IPS-11a (cell line): Measurements from ENCODE around the gene ACSL3.
"Not testable (repeated sequence)": the region's sequence is repeated elsewhere in the genome, so short reads cannot be mapped to it uniquely, and the experiment has no call there.

ENCODE experiments used
- H3K4me3 ChIP-seq: one replicate; pipeline ENCODE4 v1.5.1; 2013; ENCODE audit warnings: low read depth, low read length, control low read depth

Gene ACSL3

DNA sequence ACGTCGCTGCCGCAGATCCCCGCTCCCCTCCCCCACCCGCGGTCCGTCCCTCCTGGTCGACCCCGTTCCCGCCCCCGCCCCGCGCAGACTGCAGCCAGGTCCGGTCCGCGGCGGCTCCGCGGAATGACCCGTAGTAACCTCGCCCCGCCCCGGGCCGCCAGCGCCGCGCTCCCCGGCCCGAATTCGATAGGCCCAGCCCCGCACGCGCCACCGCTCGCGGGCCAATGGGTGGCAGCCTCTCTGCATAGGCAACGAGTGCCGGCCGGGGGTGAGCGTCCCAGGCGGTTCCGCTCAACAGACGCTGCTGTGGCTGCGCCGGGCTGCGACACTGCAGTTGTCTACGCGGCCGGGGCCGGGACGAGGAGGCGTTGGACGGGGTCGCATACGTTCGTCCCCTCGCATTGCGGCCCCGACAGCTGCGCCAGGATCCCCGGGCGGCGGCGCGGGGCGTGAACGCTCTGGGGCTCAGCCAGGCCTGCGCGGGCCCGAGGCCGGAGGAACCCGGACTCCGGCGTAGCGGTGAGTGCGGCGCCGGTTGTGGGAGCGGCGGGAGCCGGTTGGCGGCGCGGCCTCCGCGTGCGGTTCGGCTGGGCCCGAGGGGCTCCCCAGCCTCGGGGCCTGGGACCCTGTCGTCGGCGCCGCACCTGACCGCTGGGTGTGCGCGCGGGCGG lies at the start of gene ACSL3:
TSS of gene ACSL3 (plus strand) at position 297 of the 671 bp plus-strand sequence. CDS start 47,737 bp downstream, outside the sequence.
- H3K4me3 ChIP-seq, result peak within 1 kb of the TSS; percentile 86

GRCh38 chr2:222811828-222812227 lies 49.0 kb upstream of the ACSL3 start:
- H3K4me3 ChIP-seq, result no peak overlapping the region

DNA sequence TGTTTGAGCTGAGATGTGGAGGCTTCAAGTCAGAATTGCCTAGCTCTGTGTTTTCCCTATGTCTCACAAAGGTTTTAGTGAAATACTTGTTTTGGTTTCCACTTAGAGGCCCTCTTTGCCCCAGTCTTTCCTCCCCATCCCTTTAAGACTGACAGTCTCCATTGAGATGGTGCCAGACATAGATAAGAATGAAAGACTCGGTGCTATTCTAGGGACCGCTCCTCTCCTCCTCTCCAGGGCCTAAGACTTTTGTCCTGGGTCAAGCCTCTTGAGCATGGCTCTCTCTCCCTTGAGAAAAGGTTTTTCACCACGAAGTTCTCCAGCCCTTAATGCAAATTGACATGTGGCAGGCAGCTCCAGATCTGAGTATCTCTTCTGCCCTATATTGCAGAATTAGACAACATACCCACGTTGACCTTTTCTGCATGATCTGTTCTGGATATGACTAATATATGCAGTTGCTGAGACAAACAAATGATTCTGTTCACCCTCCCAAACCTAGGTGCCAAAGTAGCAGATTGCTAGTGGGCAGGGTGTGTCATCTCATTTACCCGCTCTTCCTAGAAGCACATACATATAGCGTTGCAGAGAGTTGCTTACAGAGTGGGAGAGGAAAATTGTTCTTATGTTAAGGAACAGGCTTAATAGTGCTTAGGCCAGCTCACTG lies 47.5 kb upstream of the ACSL3 start:
- H3K4me3 ChIP-seq, result no peak overlapping the region

DNA sequence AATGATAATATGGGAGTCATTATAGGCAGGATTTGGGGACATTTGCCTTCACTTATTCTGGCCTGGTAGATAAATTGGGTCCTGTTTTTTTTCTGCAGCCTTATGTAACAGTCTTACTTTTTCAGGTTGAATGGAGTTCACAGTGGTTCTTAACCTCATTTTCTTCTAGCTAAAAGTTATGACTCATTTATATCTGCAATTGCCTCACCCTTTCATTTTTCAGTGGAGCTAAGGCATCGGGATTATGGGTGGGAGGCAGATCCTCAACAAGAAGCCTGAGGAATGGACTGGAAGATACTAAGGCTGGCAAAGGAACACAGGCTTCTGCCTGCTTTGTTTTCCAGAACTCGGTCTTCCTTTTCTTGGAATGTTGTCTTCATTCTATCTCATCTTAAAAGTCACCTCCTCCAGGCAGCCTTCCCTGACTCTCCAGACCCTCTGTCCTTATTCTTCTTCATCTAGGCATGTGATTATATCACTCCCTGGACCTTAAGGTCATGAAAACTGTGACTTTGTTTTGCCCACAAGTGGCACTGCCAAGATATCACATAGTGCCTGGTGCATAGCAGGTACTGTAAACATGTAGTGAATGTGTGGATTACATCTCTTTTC lies 41.0 kb upstream of the ACSL3 start:
- no peak overlapping the region for H3K4me3 ChIP-seq

DNA sequence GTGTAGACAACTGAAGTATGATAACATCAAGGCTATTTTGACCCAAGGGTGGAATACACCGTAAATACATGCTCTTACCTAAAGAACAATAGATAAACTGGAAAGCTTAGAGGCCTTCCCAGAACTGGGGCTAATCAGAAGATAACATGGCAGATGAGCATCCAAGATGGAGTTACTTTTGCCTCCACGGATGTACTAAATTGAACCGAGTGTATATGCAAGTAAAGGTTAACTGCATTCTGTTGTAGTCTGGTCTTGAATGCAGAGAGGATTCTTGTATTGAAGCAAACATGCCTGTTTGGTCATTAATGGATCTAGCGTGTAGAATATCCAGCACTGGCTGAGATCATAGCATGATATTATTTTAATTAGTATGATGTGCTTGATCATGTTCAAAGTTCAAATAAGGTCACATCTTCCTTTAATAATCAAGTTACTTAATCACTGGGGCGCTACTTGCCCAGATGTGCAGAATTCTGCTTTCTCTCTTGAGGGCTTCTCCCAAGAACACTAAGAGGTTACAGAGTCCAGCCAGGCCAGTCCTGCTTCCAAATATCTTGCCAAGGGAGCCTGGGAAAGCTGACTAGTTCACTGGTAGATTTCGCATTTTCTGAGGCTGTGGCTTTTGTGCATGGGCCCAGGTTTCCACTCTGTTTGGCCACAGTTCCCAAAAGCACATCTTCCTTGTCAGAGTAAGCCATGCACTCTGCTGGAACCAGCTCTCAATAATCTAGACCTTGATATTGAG lies 37.5 kb upstream of the ACSL3 start:
- no peak overlapping the region for H3K4me3 ChIP-seq

GRCh38 chr2:222825031-222825430 lies 35.8 kb upstream of the ACSL3 start:
- H3K4me3 ChIP-seq, result no peak overlapping the region

- no peak overlapping the region for H3K4me3 ChIP-seq
These were observed 33.4 kb upstream of the ACSL3 start for GRCh38 chr2:222827417-222827816.

DNA sequence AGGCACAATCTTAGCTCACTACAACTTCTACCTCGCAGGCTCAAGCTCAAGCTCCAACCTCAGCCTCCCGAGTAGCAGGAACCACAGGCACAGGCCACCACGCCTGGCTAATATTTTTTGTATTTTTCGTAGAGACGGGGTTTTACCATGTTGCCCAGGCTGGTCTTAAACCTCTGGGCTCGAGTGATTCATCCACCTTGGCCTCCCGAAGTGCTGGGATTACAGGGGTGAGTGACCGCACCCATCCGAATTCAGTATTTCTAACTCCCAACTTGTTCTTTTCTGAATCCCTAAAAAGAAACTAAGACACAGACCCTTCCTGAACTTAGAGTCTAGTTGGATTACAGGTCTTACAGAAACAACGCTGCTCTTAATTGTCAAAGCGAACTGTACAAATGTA lies 32.3 kb upstream of the ACSL3 start:
- no peak overlapping the region for H3K4me3 ChIP-seq

GRCh38 chr2:222830164-222830563 lies 30.7 kb upstream of the ACSL3 start:
- H3K4me3 ChIP-seq, result no peak overlapping the region

DNA sequence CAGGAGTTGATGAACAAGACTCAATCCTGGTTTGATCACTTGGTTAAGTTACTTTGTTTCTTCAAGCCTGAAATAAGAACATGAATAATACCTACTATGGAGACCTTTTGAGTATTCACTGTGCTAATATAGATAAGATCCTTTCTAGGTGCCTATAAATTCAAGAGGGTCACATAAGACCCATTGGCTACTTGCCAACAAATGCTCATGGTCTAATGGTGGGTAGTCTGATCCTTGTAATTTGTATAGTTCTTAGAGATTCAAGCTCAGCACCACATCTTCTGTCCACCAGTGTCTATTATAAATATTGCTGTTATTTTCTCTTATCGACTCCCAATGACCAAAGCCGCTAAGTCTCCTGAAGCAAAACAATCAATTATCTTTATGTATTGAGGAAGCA lies 27.4 kb upstream of the ACSL3 start:
- no peak overlapping the region for H3K4me3 ChIP-seq

GRCh38 chr2:222835143-222835822 lies 25.6 kb upstream of the ACSL3 start:
- H3K4me3 ChIP-seq, result no peak overlapping the region

GRCh38 chr2:222835823-222836151 lies 25.0 kb upstream of the ACSL3 start:
- no peak overlapping the region for H3K4me3 ChIP-seq

- H3K4me3 ChIP-seq, result no peak overlapping the region
These were observed 23.2 kb upstream of the ACSL3 start for GRCh38 chr2:222837643-222838056.

DNA sequence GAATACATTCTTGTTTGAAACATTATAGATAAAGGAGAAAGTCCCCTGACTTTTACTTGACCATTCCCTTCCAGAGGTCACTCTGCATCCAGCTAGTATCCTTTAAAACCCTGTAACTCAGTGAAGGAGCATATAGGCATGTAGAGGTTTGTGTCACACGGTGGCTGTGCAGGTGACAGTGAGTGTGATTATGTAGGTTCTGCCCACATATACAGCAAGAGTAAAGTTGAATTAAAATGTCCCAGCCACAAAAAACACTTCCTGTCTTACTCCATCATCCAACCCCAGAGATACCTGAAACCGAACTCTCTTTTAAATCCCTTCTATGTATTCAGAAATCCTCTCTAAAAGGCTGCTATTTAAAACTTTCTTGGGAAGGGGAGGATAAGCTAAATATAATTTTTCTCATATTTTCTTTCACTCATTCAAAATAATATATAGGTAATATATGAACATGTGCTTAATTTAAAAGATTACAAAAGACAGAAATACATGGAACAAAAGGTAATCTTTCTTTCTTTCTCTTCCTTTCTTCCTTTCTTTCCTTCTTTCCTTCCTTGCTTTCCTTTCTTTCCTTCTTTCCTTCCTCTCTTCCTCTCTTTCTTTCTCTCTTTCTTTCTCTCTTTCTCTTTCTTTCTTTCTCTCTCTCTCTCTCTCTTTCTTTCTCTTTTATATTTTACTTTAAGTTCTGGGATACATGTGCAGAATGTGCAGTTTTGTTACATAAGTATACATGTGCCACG lies 20.6 kb upstream of the ACSL3 start:
- H3K4me3 ChIP-seq, result no peak overlapping the region

DNA sequence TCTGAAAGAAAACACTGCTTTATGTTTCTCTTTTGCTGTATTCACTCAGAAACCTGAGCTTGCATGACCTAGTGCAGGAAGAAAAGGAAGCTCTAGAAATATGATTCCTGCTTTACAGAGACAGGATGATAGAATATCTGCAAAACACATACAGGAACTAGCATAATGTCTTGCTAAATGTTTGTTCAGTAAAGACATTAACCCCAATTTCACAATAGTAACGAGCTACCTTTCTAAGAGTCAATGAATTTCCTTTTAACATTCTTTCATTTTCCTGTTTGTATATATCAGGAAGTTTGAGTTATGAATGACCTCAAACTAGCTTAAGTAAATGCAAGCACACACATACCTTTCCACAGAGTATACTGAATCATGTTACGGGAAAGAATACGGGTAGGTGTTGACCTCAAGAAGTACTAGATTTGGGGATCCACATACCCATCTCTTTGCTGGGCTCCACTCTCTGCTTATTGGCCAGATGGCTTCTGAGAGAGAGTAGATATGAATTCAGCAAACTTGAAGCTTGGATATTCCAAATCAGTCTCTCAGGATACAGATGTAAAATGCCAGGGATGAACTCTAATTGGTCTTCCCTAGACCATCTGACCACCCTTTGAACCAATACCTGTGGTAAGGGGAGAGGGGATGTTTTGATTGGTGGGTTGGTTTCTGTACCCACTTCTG lies 18.2 kb upstream of the ACSL3 start:
- no peak overlapping the region for H3K4me3 ChIP-seq

GRCh38 chr2:222844323-222844722 lies 16.5 kb upstream of the ACSL3 start:
- H3K4me3 ChIP-seq, result no peak overlapping the region

GRCh38 chr2:222845314-222845713 lies 15.5 kb upstream of the ACSL3 start:
- not testable (repeated sequence) for H3K4me3 ChIP-seq

GRCh38 chr2:222846003-222846402 lies 14.8 kb upstream of the ACSL3 start:
- H3K4me3 ChIP-seq, result no peak overlapping the region

- not testable (repeated sequence) for H3K4me3 ChIP-seq
These were observed 12.8 kb upstream of the ACSL3 start for GRCh38 chr2:222848031-222848430.

GRCh38 chr2:222848862-222849261 lies 12.0 kb upstream of the ACSL3 start:
- H3K4me3 ChIP-seq, result no peak overlapping the region
